ENCODE measurements around the gene TNFAIP8.

Gene TNFAIP8

DNA sequence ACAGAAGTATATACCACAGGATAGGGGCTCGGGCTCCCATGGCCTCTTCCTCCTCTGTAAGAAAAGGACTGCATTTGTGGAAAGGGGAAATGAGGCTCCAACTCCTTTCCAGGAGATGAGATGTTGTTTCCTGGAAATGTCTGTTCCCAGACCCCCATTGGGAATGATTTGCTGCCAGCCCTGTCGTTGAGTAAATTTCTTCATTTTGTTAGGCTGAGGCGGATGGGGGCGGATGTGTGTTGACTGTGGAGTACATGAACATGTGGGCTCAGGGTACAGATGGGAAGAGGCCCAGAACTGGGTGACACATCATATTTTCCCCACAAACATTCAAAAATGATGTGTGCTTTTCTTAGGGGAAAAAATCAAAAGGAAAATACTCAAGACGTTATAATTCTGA is 28.8 kb upstream of the TNFAIP8 start:
- no peak for DNase-seq (ENCODE audit: low read depth, low spot score)
- TF ChIP-seq, protein P1, sequence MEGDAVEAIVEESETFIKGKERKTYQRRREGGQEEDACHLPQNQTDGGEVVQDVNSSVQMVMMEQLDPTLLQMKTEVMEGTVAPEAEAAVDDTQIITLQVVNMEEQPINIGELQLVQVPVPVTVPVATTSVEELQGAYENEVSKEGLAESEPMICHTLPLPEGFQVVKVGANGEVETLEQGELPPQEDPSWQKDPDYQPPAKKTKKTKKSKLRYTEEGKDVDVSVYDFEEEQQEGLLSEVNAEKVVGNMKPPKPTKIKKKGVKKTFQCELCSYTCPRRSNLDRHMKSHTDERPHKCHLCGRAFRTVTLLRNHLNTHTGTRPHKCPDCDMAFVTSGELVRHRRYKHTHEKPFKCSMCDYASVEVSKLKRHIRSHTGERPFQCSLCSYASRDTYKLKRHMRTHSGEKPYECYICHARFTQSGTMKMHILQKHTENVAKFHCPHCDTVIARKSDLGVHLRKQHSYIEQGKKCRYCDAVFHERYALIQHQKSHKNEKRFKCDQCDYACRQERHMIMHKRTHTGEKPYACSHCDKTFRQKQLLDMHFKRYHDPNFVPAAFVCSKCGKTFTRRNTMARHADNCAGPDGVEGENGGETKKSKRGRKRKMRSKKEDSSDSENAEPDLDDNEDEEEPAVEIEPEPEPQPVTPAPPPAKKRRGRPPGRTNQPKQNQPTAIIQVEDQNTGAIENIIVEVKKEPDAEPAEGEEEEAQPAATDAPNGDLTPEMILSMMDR (IDR thresholded peaks at IDR 0.05; ENCODE audit: low read depth, low read length) = no peak
- in situ Hi-C loops (cut with HindIII; ENCODE audit: low sequenced_read_pairs) = no loop called here
- H3K4me3 ChIP-seq (ENCODE audit: low read depth, low read length) = no peak overlapping the region

DNA sequence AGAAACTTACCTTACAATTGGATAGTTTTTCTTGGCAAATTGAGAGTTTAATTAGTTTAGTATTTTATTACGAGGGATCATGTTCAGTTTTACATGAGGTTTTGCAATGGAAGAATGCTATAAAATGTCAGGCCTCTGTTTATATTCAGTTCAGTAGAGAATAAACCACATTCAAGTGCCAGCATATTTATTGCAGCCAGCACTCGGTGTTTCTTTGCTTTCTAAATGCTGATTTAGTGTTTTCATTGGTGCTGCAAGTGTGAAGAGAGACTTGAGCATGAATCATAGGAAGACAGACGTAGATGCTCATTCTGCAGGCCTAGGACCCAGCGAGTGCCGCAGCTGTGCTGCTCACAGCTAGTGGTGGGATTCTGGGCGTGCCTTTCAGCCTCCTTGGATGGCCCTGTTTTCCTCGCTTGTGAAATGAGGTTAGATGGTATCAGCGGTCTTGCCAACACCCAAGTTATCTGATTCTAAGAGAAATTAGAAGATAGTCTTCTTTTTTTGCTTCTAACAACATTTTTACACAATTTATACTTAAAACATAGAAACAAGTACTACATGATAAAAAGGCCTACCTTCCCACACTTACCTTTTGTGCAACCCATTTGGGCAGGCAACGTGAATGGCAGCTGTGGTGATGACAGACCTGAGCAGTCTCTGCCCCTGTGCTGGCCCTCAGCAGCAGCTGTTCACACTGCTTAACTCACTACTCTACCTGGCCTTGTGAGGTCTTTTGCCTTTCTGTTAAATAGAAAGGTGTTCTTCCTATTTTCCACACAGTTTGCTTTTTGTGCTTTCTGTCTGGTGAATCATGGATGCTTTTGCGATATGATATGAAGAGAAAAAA is 26.8 kb upstream of the TNFAIP8 start:
- H3K4me3 ChIP-seq (ENCODE audit: low read depth, low read length) = no peak overlapping the region
- peak; percentile 69 for DNase-seq (ENCODE audit: low read depth, low spot score)
- in situ Hi-C loops (cut with HindIII; ENCODE audit: low sequenced_read_pairs) = no loop called here
- TF ChIP-seq, protein P1 (IDR thresholded peaks at IDR 0.05; ENCODE audit: low read depth, low read length) = no peak

DNA sequence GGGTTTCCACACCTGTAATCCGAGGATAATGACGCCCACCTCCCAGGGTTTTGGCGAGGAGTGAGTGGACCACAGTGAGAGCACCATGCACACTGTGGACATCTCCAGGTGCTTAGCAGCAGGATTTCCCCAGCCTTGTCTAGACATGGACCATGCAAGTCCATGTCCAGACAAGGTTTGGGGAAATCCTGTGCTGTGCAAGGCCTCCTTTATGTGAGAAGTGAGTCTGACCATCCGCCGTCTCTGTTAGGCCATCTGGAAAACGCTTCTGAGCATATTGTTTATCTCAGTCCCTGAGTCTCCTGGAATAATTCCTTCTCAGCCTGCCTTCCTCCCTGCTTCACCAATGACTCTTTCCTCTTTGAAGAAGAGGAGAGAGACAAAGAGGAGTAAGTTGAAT is 26.2 kb upstream of the TNFAIP8 start:
- DNase-seq (ENCODE audit: low read depth, low spot score) = no peak
- in situ Hi-C loops (cut with HindIII; ENCODE audit: low sequenced_read_pairs) = no loop called here
- H3K4me3 ChIP-seq (ENCODE audit: low read depth, low read length) = no peak overlapping the region
- TF ChIP-seq, protein P1 (IDR thresholded peaks at IDR 0.05; ENCODE audit: low read depth, low read length) = no peak

DNA sequence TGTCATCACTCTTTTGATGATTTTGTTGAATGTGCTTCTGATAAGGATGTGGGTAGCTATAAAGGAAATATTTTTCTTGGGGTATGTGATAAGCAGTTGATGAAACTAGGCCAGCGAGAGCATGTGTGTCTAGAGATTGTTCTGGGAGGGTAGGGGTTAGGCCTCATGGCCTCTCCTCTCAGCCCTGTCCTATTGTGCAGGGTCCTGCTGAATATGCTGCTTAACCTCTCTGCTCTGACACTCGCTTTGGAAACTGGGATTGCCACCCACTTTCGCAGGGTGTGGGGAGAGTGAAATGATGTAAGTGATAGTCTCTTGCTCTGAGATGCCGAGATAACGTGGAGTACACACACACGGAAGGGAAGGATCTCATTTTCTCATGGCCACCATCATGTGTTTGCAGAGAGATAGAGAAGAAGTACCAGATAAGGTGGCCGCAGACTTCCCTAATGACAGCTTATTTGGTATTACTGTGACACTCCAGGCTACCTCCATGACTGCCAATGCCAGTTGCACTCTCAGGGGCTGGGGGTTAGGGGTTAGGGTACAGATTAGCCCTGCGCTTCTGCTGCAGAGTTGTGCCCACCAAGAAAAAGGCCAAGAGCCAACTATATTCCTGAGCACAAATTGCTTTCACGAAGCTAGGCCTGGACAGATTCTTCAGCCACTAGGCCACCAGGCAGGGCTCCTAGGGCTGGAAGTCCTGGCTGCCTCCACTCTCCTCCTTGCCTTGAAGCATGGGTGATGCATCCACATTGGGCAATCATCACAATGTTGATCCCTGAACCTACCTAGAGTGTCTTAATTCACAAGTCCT is 25.2 kb upstream of the TNFAIP8 start:
- in situ Hi-C loops (cut with HindIII; ENCODE audit: low sequenced_read_pairs) = no loop called here
- TF ChIP-seq, protein P1 (IDR thresholded peaks at IDR 0.05; ENCODE audit: low read depth, low read length) = no peak
- no peak overlapping the region for H3K4me3 ChIP-seq (ENCODE audit: low read depth, low read length)
- no peak for DNase-seq (ENCODE audit: low read depth, low spot score)

DNA sequence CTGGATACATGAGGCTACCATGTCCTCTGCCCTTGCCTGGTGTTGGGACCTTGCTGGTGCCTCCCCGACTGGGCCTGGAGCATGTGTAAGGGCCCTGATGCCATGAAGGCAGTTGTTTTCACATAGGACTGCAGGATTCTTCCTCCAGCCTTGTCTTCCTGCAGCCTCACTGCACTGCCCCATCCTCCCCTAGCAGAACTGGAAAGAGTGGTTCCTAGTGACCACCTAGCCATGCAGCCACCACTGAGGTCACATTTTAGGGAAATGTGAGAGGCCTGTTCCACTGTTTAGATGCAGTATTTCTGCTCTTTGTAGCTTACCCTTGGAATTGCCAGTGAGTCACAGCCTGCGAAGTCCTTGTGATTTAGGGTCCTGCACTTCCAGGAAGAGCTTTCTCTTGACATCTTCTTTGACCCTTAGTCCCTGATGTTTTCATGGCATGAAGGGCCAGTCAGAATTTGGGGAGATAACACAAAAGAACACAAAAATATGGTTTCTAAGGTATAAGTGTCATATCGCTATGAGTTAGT is 24.2 kb upstream of the TNFAIP8 start:
- TF ChIP-seq, protein P1 (IDR thresholded peaks at IDR 0.05; ENCODE audit: low read depth, low read length) = no peak
- in situ Hi-C loops (cut with HindIII; ENCODE audit: low sequenced_read_pairs) = no loop called here
- DNase-seq (ENCODE audit: low read depth, low spot score) = no peak
- no peak overlapping the region for H3K4me3 ChIP-seq (ENCODE audit: low read depth, low read length)

DNA sequence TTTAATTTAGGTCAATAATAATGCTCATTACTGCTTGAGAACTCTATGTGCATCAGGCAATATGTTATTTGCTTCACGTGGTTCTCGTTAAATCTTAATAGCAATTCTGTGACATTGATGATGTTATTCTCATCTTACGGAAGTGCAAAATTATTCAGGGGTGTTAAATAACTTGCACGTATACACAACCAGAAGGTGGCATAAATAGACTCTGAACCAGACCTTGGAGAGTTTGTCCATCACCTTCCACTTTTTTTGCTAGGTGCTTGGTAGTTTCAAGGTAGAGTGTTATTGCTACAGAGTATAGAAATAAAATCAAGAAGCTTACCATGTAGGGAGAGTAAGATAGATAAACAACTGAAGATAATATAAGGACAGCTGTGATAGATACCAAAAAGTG is 23.6 kb upstream of the TNFAIP8 start:
- DNase-seq (ENCODE audit: low read depth, low spot score) = no peak
- TF ChIP-seq, protein P1 (IDR thresholded peaks at IDR 0.05; ENCODE audit: low read depth, low read length) = no peak
- in situ Hi-C loops (cut with HindIII; ENCODE audit: low sequenced_read_pairs) = no loop called here
- no peak overlapping the region for H3K4me3 ChIP-seq (ENCODE audit: low read depth, low read length)
